Measurements from ENCODE around the gene PRKCE.

DNA sequence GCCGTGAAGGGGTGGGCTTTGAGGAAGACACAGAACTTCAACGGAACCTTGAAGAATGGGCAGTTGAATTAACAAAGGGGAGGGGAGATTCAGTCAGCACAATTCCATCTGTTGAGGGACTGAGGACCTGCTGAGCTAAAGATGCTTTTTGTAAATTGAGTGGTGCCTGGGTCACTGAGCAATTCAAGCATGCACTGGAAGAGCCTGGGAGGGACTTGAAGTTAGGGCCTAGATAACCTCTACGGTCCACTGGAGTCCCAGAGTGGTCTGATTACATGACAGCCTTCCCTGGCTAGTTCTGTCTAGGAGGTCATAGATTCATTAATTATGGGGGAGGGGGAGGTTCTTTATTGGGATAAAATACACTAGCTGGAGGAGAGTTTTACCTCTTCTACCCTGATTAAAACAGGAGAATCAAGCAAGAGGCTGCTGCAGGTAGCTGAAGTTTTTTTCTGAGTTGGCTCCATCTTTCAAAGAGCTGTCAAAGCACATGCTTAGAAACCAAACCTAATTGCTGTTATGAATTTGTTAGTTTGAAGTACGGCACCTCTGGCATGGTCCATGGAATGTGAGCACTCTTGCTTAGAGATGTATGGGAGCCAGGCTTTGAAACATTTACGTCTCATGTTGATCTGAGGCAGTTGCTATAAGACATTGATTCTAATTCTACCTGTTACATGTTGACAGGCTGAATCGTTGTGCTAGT lies 290.2 kb downstream of the PRKCE start:
- TF ChIP-seq, protein P1, sequence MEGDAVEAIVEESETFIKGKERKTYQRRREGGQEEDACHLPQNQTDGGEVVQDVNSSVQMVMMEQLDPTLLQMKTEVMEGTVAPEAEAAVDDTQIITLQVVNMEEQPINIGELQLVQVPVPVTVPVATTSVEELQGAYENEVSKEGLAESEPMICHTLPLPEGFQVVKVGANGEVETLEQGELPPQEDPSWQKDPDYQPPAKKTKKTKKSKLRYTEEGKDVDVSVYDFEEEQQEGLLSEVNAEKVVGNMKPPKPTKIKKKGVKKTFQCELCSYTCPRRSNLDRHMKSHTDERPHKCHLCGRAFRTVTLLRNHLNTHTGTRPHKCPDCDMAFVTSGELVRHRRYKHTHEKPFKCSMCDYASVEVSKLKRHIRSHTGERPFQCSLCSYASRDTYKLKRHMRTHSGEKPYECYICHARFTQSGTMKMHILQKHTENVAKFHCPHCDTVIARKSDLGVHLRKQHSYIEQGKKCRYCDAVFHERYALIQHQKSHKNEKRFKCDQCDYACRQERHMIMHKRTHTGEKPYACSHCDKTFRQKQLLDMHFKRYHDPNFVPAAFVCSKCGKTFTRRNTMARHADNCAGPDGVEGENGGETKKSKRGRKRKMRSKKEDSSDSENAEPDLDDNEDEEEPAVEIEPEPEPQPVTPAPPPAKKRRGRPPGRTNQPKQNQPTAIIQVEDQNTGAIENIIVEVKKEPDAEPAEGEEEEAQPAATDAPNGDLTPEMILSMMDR (IDR thresholded peaks at IDR 0.05): no peak
- no peak for TF ChIP-seq POLR2A (IDR thresholded peaks at IDR 0.05)
